HepG2 (cell line): ENCODE data around the gene GBE1. TPM values are rescaled to one million over a fixed set of nuclear protein-coding genes. Genes with fewer than 3 reads are reported as not detected.

Source experiments
- REST ChIP-seq, 2 experiments: IDR thresholded peaks; 2 replicates each; pipeline ENCODE4 v1.6.1; 2011 to 2012; ENCODE audit warnings: low read length in 2 of 2, borderline replicate concordance in 1 of 2, low read depth in 1 of 2, mild to moderate bottlenecking in 1 of 2, moderate library complexity in 1 of 2
- ZBTB40 ChIP-seq, 2 experiments: fragments of 450-650 bp in 1 of 2; sonication (generic) in 1 of 2; formaldehyde crosslinking in 1 of 2; IDR thresholded peaks; 2 replicates each; pipeline versions ENCODE4 v1.6.1 to v1.8.0; 2016 to 2022; ENCODE audit warnings: antibody characterized with exemption in 1 of 2, mild to moderate bottlenecking in 1 of 2, missing genetic modification reagents in 1 of 2
- ZNF282 ChIP-seq: fragments of 450-650 bp; IDR thresholded peaks from 2 replicates; pipeline ENCODE4 v1.6.1; 2018; ENCODE audit not compliant: partially characterized antibody
- ZNF296 ChIP-seq: sonication (generic); formaldehyde crosslinking; conservative IDR thresholded peaks from 2 replicates; pipeline ENCODE4 v1.5.0; 2020; ENCODE audit warnings: mild to moderate bottlenecking, missing genetic modification reagents
- polyA plus RNA-seq, 8 experiments: library from polyadenylated mRNA; depleted of rRNA in 3 of 8; stranded (reverse) in 7 of 8; unstranded in 1 of 8; fragments of >200 nt; fragmentation: Illumina TruSeq in 4 of 8; extraction: Trizol in 4 of 8; gene quantifications; 2 replicates each; pipeline versions ENCODE4 v1.2.1 to v1.2.3, GENCODE V29; 2011 to 2016; ENCODE audit warnings: low read depth in 4 of 8, missing spikeins in 1 of 8, mixed read lengths in 1 of 8; ENCODE audit not compliant: insufficient read depth in 1 of 8
- total RNA-seq, 5 experiments: library from RNA; depleted of rRNA; stranded (reverse); fragments of >200 nt; fragmentation: Illumina TruSeq; extraction: Trizol; gene quantifications; 2 replicates each; pipeline ENCODE4 v1.2.3, GENCODE V29; 2016; ENCODE audit warnings: low read depth in 1 of 5
- TF ChIP-seq, protein P1 (sequence below): sonication (generic); formaldehyde crosslinking; IDR thresholded peaks from 2 replicates; pipeline ENCODE4 v1.8.1; 2023; ENCODE audit warnings: mild to moderate bottlenecking, moderate library complexity, missing genetic modification reagents
- TF ChIP-seq, protein P2 (sequence below): sonication (generic); formaldehyde crosslinking; IDR thresholded peaks from 2 replicates; pipeline ENCODE4 v1.5.1; 2020; ENCODE audit warnings: missing genetic modification reagents, mild to moderate bottlenecking, borderline replicate concordance

The GBE1 gene
- total and polyA plus RNA-seq, 2 of the 13 experiments (the other 11 are each of a cell fraction or from before 2014, with no cell fraction given) = 22.9 to 36.1 TPM

GRCh38 chr3:81565041-81565440 is 196.4 kb downstream of the GBE1 start (continued):
- TF ChIP-seq ZBTB40 (IDR thresholded peaks at IDR 0.05) (no peak), ZBTB40 (CRISPR knock-in tag; IDR thresholded peaks at IDR 0.05) (no peak), ZNF282 (no peak), ZNF296 (no peak), REST (IDR thresholded peaks at IDR 0.05; ENCODE audit: borderline replicate concordance in 1 of 2, low read depth in 1 of 2, low read length in 2 of 2) (no peak)
- TF ChIP-seq, protein P1, sequence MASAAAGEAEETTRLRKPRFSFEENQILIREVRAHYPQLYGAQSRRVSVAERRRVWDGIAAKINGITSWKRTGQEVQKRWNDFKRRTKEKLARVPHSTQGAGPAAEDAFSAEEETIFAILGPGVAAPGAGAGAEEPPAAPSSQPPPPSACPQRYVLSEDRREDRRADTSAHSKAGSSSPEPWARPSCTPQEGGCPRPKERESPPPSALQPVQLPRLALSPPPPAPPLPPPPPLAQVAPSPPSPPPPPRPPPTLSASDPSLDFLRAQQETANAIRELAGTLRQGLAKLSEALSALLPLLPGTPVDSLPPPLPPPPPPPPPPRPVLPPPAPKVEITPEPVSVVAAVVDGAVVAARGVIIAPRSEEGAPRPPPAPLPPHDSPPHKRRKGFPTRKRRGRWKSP = no peak
- TF ChIP-seq, protein P2, sequence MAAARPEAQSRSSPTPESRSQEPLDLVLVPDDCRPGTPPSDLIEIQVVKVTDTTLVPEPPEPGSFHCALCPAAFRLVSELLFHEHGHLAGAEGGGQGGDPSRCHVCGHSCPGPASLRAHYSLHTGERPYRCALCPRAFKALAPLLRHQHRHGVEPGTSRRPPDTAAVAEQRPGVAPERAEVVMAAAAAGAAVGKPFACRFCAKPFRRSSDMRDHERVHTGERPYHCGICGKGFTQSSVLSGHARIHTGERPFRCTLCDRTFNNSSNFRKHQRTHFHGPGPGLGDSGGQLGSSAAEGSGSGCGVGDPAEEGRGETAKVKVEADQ (CRISPR knock-in tag) = no peak
- TF ChIP-seq, all 625 proteins: peak for 0
